ENCODE data around the gene FRY.

DNA sequence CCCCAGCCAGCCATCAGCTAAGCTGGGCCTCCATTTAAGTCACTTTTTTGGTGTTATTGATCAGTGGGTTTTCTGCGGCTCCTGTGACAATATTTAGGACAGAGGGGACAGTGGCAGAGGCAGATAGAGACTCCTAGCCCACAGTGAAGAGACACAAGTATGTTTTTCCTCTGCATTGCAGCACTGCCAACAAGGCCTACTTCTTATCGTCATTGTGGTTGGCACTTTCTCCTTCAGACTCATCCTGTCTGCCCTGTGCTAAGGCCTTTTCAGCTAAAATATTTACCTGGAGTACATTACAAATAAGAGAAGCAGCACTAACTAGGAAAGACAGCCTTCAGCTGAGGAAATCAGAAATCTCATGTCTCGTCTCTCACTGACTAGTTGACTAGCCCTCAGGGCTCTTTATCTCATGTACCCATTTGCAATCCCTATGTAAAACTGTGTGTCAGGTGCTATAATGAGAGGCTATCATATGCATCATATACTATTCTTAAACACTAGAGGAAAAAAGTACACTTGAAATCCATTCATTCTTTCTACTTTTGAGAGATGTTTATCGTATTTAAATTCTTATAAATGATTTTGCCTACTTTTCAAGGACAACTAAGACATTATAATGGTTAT lies 221.4 kb downstream of the FRY start:
- TF ChIP-seq POLR2AphosphoS5 (IDR thresholded peaks at IDR 0.05; ENCODE audit: low read depth, low read length): no peak
- TF ChIP-seq TAF1 (IDR thresholded peaks at IDR 0.05; ENCODE audit: low read depth, low read length): no peak
- TF ChIP-seq POLR2A (IDR thresholded peaks at IDR 0.05; ENCODE audit: low read depth, low read length): no peak
- no peak for TF ChIP-seq PAX5 (IDR thresholded peaks at IDR 0.05; ENCODE audit: insufficient read depth, low read length, severe bottlenecking)
- TF ChIP-seq SPI1 (IDR thresholded peaks at IDR 0.05; ENCODE audit: low read depth, low read length): no peak
- no peak for TF ChIP-seq POU2F2 (IDR thresholded peaks at IDR 0.05; ENCODE audit: low read depth, low read length)

Measured in GM12891 (cell line).